Ascending aorta (tissue), 2 donors: ENCODE measurements around the gene ATP6V0E1. TPM values are rescaled to one million over a fixed set of nuclear protein-coding genes. Genes with fewer than 3 reads are reported as not detected.
A peak's percentile ranks its signal among the peaks of the same experiment; 100 is the strongest.

Experiments used
- DNase-seq, 2 donors: peaks; one replicate each; pipeline ENCODE4 v3.0.0-alpha.2; 2019; ENCODE audit warnings: low spot score in 2 of 2
- H3K27ac ChIP-seq, 2 donors: fragments of 200-600 bp; sonication (generic); one replicate each; pipeline ENCODE4 v1.5.1; 2016 to 2017; ENCODE audit warnings: mild to moderate bottlenecking in 1 of 2
- H3K27me3 ChIP-seq: fragments of 200-600 bp; sonication (generic); one replicate; pipeline ENCODE4 v1.5.1; 2017
- H3K36me3 ChIP-seq, 2 donors: fragments of 200-600 bp; sonication (generic); one replicate each; pipeline ENCODE4 v1.5.1; 2016
- H3K4me1 ChIP-seq, 2 donors: fragments of 200-600 bp; sonication (generic); one replicate each; pipeline ENCODE4 v1.5.1; 2016 to 2017; ENCODE audit warnings: mild to moderate bottlenecking in 1 of 2
- H3K4me3 ChIP-seq, 2 donors: fragments of 200-600 bp; sonication (generic); one replicate each; pipeline ENCODE4 v1.5.1; 2016 to 2017; ENCODE audit warnings: mild to moderate bottlenecking in 1 of 2
- H3K9me3 ChIP-seq, 2 donors: fragments of 200-600 bp; sonication (generic); one replicate each; pipeline ENCODE4 v1.5.1; 2016
- CTCF ChIP-seq, 3 experiments: fragments of 200-600 bp in 2 of 3; fragments of 450-650 bp in 1 of 3; sonication (generic) in 2 of 3; IDR thresholded peaks; one replicate each; pipeline ENCODE4 v1.5.1; 2016 to 2019; ENCODE audit warnings: antibody characterized with exemption in 3 of 3, mild to moderate bottlenecking in 1 of 3, moderate library complexity in 1 of 3
- intact Hi-C: fragments of 100-400 bp; cut with DNase I; formaldehyde crosslinking; loops from one replicate; pipeline ENCODE4 v1.15.1; 2023
- total RNA-seq: library from RNA; depleted of rRNA; stranded (reverse); fragments of >200 nt; gene quantifications from one replicate; pipeline ENCODE4 v1.1.0, GENCODE V29; 2016

The ATP6V0E1 gene
- total RNA-seq, 1 donor from 2014 or later: 62.6 TPM

- intact Hi-C loops: no loop called here
- Histone ChIP-seq H3K4me1 (no peaks in the 10 kb centered on the region), H3K27me3 (no peaks in the 10 kb centered on the region), H3K9me3 (no peaks in the 10 kb centered on the region), H3K4me3 (no peak overlapping the region), H3K36me3 (peaks cover 4% of the 10 kb centered on the region in 2 donors), H3K27ac (no peak overlapping the region)
- TF ChIP-seq CTCF (IDR thresholded peaks at IDR 0.05): no peak
- DNase-seq: no peak
Observed at GRCh38 chr5:172971482-172971881, 12.1 kb upstream of the ATP6V0E1 start.

DNA sequence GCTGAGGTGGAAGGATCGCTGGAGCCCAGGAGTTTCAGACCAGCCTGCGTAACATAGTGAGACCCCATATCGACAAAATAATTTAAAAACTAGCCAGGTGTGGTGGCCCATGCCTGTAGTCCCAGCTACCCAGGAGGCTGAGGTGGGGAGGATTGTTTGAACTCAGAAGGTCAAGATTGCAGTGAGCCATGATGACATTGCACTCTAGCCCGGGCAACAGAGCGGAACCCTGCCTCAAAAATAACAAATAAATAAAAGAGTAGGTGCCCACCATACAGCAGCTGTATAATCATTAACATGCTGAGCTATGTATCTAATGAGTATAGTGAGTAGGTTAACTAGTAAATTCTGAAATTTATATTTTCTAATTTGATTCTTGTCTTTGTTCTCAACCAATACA lies 11.0 kb upstream of the ATP6V0E1 start:
- no peaks in the 10 kb centered on the region for H3K4me1 ChIP-seq
- H3K4me3 ChIP-seq: no peak overlapping the region
- no peak for TF ChIP-seq CTCF (IDR thresholded peaks at IDR 0.05)
- H3K36me3 ChIP-seq: peaks cover 4% of the 10 kb centered on the region in 2 donors
- no peaks in the 10 kb centered on the region for H3K27me3 ChIP-seq
- H3K9me3 ChIP-seq: no peaks in the 10 kb centered on the region
- peak in 1 of 2 donors; percentile 18 for DNase-seq
- intact Hi-C loops: no loop called here
- no peak overlapping the region for H3K27ac ChIP-seq

DNA sequence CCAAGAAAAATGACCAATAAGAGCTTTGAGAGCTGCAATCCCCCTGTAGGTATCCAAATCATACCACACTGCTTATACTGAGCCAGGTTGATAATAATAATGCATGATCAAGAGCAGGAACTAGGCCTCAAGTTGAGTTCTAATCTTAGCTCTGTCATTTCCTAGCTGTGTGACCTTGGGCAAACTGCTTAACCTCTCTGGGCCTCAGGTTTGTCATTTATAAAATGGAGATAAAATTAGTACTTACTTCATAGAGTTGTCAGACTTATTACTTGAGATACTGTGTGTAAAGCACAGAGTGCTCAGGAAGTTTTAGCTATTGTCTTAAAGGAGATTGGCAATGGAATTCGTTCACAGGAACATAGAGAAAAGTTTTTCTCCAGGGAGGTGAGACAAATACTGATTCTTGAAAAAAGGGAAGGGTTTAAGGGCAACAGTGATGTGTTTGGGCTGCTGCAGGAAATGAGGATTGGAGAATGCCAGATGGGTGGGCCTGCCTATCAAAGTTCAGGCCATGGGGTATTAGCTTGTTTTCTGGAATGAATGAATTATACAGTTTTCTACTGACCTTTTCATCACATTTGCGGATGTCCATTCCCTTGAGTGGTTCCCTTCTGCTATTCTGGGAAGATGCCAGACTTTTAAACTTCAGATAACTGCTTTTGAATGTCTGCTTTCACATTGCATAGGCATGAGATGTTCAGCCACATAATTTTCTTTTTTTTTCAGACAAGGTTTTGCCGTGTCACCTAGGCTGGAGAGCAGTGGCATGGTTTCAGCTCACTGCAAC lies 10.2 kb upstream of the ATP6V0E1 start:
- Histone ChIP-seq H3K4me1 (no peaks in the 10 kb centered on the region), H3K27ac (no peak overlapping the region), H3K4me3 (no peak overlapping the region), H3K9me3 (no peaks in the 10 kb centered on the region), H3K27me3 (no peaks in the 10 kb centered on the region), H3K36me3 (peaks cover 2 to 4% of the 10 kb centered on the region in 2 donors)
- intact Hi-C loops: no loop called here
- no peak for TF ChIP-seq CTCF (IDR thresholded peaks at IDR 0.05)
- DNase-seq: no peak

GRCh38 chr5:172973931-172974330 lies 9.6 kb upstream of the ATP6V0E1 start:
- Histone ChIP-seq H3K9me3 (no peaks in the 10 kb centered on the region), H3K27ac (no peak overlapping the region), H3K4me1 (no peaks in the 10 kb centered on the region), H3K27me3 (no peaks in the 10 kb centered on the region), H3K4me3 (no peak overlapping the region), H3K36me3 (peaks cover 0 to 2% of the 10 kb centered on the region in 2 donors)
- no peak for TF ChIP-seq CTCF (IDR thresholded peaks at IDR 0.05)
- intact Hi-C loops: no loop called here
- no peak for DNase-seq

DNA sequence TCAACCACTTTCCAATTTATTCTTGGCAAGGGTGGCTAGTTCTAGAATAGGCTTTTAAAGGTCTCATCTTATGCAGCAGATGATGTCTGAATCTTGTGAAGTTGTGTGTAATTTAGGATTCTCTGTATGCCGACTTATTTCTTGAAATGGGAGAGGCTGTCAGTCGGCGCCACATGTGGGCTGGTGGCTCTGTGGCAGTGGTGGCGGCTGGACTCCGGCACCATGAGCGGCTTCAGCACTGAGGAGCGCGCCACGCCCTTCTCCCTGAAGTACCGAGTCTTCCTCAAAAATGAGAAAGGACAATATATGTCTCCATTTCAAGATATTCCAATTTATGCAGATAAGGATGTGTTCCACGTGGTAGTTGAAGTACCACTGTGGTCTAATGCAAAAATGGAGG lies 8.3 kb upstream of the ATP6V0E1 start:
- intact Hi-C loops: no loop called here
- Histone ChIP-seq H3K36me3 (no peaks in the 10 kb centered on the region), H3K4me3 (no peak overlapping the region), H3K9me3 (no peaks in the 10 kb centered on the region), H3K27me3 (no peaks in the 10 kb centered on the region), H3K4me1 (no peaks in the 10 kb centered on the region), H3K27ac (no peak overlapping the region)
- no peak for TF ChIP-seq CTCF (IDR thresholded peaks at IDR 0.05)
- peak in 1 of 2 donors; percentile 53 for DNase-seq
